HepG2 (cell line): ENCODE results near the gene MBTD1. TPM values are rescaled to one million over a fixed set of nuclear protein-coding genes. Genes with fewer than 3 reads are reported as not detected.

Experiments
- CEBPG ChIP-seq: IDR thresholded peaks from 2 replicates; pipeline ENCODE4 v1.6.1; 2016
- HDAC6 ChIP-seq: fragments of 200-600 bp; sonication (generic); IDR thresholded peaks from 2 replicates; pipeline ENCODE4 v1.7.0; 2017; ENCODE audit warnings: mild to moderate bottlenecking, antibody characterized with exemption, low read length, low read depth
- HNRNPLL ChIP-seq: fragments of 200-400 bp; formaldehyde crosslinking; IDR thresholded peaks from 2 replicates; pipeline ENCODE4 v1.6.1; 2017; ENCODE audit warnings: mild to moderate bottlenecking, low read depth, low read length; ENCODE audit not compliant: poor library complexity, severe bottlenecking
- JUNB ChIP-seq: sonication (generic); formaldehyde crosslinking; IDR thresholded peaks from 2 replicates; pipeline ENCODE4 v1.8.0; 2022; ENCODE audit warnings: missing genetic modification reagents, mild to moderate bottlenecking, borderline replicate concordance
- MEIS1 ChIP-seq: sonication (generic); formaldehyde crosslinking; IDR thresholded peaks from 2 replicates; pipeline ENCODE4 v1.9.0; 2021; ENCODE audit warnings: mild to moderate bottlenecking, missing genetic modification reagents, moderate library complexity, borderline replicate concordance
- NCOA1 ChIP-seq: sonication (generic); formaldehyde crosslinking; IDR thresholded peaks from 2 replicates; pipeline ENCODE4 v1.9.0; 2021; ENCODE audit warnings: missing genetic modification reagents
- RBM22 ChIP-seq: fragments of 200-400 bp; formaldehyde crosslinking; optimal IDR thresholded peaks from 2 replicates; pipeline ENCODE3; 2017; ENCODE audit warnings: mild to moderate bottlenecking, low read length, moderate library complexity
- ZKSCAN1 ChIP-seq: fragments of 150-350 bp; IDR thresholded peaks from 2 replicates; pipeline ENCODE4 v1.6.1; 2014; ENCODE audit warnings: low read length
- ZNF335 ChIP-seq: sonication (generic); formaldehyde crosslinking; IDR thresholded peaks from 2 replicates; pipeline ENCODE4 v1.4.0; 2020; ENCODE audit warnings: missing genetic modification reagents
- ZNF792 ChIP-seq: IDR thresholded peaks from 2 replicates; pipeline ENCODE4 v1.6.1; 2016
- ZNF816 ChIP-seq: sonication (generic); formaldehyde crosslinking; IDR thresholded peaks from 2 replicates; pipeline ENCODE4 v1.8.0; 2022; ENCODE audit warnings: missing genetic modification reagents, mild to moderate bottlenecking, borderline replicate concordance
- ZSCAN5A ChIP-seq: sonication (generic); formaldehyde crosslinking; IDR thresholded peaks from 2 replicates; pipeline ENCODE4 v1.8.0; 2022; ENCODE audit warnings: mild to moderate bottlenecking, missing genetic modification reagents, borderline replicate concordance
- polyA plus RNA-seq, 8 experiments: library from polyadenylated mRNA; depleted of rRNA in 3 of 8; stranded (reverse) in 7 of 8; unstranded in 1 of 8; fragments of >200 nt; fragmentation: Illumina TruSeq in 4 of 8; extraction: Trizol in 4 of 8; gene quantifications; 2 replicates each; pipeline versions ENCODE4 v1.2.1 to v1.2.3, GENCODE V29; 2011 to 2016; ENCODE audit warnings: low read depth in 4 of 8, missing spikeins in 1 of 8, mixed read lengths in 1 of 8; ENCODE audit not compliant: insufficient read depth in 1 of 8
- total RNA-seq, 5 experiments: library from RNA; depleted of rRNA; stranded (reverse); fragments of >200 nt; fragmentation: Illumina TruSeq; extraction: Trizol; gene quantifications; 2 replicates each; pipeline ENCODE4 v1.2.3, GENCODE V29; 2016; ENCODE audit warnings: low read depth in 1 of 5
- TF ChIP-seq, protein P1 (sequence below): sonication (generic); formaldehyde crosslinking; IDR thresholded peaks from 2 replicates; pipeline ENCODE4 v1.5.1; 2020; ENCODE audit warnings: missing genetic modification reagents, mild to moderate bottlenecking, borderline replicate concordance
- TF ChIP-seq, protein P2 (sequence below): sonication (generic); formaldehyde crosslinking; IDR thresholded peaks from 2 replicates; pipeline ENCODE4 v1.4.0; 2020; ENCODE audit warnings: missing genetic modification reagents
- TF ChIP-seq, protein P3 (sequence below): sonication (generic); formaldehyde crosslinking; IDR thresholded peaks from 2 replicates; pipeline ENCODE4 v1.8.1; 2023; ENCODE audit warnings: mild to moderate bottlenecking, missing genetic modification reagents
- TF ChIP-seq, protein P4 (sequence below): sonication (generic); formaldehyde crosslinking; IDR thresholded peaks from 2 replicates; pipeline ENCODE4 v1.8.0; 2023; ENCODE audit warnings: mild to moderate bottlenecking, missing genetic modification reagents
- TF ChIP-seq, protein P5 (sequence below): IDR thresholded peaks from 2 replicates; pipeline ENCODE4 v1.6.1; 2016; ENCODE audit warnings: low read depth
- TF ChIP-seq, protein P6 (sequence below): sonication (generic); formaldehyde crosslinking; IDR thresholded peaks from 2 replicates; pipeline ENCODE4 v1.4.0; 2020; ENCODE audit warnings: mild to moderate bottlenecking, missing genetic modification reagents, borderline replicate concordance

The MBTD1 gene
- total and polyA plus RNA-seq, 2 of the 13 experiments (the other 11 are each of a cell fraction or from before 2014, with no cell fraction given): 20.9 TPM

DNA sequence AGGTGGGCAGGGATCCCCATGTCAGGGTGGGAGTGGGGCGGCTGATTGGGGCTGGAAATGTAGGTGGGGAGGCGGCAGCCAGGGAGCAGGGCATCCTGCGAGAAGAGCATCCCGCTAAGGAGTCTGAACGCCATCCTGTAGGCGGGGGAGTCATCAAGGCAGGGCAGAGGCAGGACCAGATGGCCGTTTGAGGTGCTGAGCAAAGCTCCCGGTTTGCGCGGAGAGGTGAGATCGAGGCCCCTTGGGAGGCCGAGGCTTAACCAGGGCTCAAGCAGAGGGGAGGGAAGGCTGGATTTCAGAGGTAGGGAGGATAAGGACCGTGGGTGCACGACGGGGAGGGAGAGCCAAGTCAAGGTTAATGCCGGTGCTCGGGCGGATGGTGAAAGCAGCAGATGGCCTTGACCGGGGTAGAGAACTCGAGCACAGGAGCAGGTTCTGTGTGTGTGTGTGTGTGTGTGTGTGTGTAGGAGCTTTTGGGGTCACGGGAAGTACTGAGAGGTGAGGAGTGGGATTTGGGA, 94.1 kb downstream of the MBTD1 start (continued):
- TF ChIP-seq RBM22: peak; percentile 17
- no peak for TF ChIP-seq MEIS1
- no peak for TF ChIP-seq CEBPG (CRISPR knock-in tag)
- TF ChIP-seq, protein P1, sequence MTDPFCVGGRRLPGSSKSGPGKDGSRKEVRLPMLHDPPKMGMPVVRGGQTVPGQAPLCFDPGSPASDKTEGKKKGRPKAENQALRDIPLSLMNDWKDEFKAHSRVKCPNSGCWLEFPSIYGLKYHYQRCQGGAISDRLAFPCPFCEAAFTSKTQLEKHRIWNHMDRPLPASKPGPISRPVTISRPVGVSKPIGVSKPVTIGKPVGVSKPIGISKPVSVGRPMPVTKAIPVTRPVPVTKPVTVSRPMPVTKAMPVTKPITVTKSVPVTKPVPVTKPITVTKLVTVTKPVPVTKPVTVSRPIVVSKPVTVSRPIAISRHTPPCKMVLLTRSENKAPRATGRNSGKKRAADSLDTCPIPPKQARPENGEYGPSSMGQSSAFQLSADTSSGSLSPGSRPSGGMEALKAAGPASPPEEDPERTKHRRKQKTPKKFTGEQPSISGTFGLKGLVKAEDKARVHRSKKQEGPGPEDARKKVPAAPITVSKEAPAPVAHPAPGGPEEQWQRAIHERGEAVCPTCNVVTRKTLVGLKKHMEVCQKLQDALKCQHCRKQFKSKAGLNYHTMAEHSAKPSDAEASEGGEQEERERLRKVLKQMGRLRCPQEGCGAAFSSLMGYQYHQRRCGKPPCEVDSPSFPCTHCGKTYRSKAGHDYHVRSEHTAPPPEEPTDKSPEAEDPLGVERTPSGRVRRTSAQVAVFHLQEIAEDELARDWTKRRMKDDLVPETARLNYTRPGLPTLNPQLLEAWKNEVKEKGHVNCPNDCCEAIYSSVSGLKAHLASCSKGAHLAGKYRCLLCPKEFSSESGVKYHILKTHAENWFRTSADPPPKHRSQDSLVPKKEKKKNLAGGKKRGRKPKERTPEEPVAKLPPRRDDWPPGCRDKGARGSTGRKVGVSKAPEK (CRISPR knock-in tag): 0 out of 2 replicates have a peak, but pooled peaks have one; percentile 58
- TF ChIP-seq, protein P2, sequence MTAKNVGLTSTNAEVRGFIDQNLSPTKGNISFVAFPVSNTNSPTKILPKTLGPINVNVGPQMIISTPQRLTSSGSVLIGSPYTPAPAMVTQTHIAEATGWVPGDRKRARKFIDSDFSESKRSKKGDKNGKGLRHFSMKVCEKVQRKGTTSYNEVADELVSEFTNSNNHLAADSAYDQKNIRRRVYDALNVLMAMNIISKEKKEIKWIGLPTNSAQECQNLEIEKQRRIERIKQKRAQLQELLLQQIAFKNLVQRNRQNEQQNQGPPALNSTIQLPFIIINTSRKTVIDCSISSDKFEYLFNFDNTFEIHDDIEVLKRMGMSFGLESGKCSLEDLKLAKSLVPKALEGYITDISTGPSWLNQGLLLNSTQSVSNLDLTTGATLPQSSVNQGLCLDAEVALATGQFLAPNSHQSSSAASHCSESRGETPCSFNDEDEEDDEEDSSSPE: no peak
- no peak for TF ChIP-seq NCOA1 (CRISPR knock-in tag)
- TF ChIP-seq, protein P3, sequence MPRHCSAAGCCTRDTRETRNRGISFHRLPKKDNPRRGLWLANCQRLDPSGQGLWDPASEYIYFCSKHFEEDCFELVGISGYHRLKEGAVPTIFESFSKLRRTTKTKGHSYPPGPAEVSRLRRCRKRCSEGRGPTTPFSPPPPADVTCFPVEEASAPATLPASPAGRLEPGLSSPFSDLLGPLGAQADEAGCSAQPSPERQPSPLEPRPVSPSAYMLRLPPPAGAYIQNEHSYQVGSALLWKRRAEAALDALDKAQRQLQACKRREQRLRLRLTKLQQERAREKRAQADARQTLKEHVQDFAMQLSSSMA (CRISPR knock-in tag): 0 out of 2 replicates have a peak, but pooled peaks have one; percentile 45
- no peak for TF ChIP-seq HDAC6
- TF ChIP-seq ZSCAN5A (CRISPR knock-in tag): no peak
- TF ChIP-seq, protein P4, sequence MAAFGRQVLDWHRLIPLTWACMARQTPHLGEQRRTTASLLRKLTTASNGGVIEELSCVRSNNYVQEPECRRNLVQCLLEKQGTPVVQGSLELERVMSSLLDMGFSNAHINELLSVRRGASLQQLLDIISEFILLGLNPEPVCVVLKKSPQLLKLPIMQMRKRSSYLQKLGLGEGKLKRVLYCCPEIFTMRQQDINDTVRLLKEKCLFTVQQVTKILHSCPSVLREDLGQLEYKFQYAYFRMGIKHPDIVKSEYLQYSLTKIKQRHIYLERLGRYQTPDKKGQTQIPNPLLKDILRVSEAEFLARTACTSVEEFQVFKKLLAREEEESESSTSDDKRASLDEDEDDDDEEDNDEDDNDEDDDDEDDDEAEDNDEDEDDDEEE: peak; percentile 81
- TF ChIP-seq JUNB: no peak
- no peak; the same call in 1 of the 2 replicates for TF ChIP-seq ZNF792 (CRISPR knock-in tag)
- TF ChIP-seq, protein P5, sequence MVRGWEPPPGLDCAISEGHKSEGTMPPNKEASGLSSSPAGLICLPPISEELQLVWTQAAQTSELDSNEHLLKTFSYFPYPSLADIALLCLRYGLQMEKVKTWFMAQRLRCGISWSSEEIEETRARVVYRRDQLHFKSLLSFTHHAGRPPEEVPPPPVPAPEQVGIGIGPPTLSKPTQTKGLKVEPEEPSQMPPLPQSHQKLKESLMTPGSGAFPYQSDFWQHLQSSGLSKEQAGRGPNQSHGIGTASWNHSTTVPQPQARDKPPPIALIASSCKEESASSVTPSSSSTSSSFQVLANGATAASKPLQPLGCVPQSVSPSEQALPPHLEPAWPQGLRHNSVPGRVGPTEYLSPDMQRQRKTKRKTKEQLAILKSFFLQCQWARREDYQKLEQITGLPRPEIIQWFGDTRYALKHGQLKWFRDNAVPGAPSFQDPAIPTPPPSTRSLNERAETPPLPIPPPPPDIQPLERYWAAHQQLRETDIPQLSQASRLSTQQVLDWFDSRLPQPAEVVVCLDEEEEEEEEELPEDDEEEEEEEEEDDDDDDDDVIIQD (CRISPR knock-in tag): no peak
- TF ChIP-seq, protein P6, sequence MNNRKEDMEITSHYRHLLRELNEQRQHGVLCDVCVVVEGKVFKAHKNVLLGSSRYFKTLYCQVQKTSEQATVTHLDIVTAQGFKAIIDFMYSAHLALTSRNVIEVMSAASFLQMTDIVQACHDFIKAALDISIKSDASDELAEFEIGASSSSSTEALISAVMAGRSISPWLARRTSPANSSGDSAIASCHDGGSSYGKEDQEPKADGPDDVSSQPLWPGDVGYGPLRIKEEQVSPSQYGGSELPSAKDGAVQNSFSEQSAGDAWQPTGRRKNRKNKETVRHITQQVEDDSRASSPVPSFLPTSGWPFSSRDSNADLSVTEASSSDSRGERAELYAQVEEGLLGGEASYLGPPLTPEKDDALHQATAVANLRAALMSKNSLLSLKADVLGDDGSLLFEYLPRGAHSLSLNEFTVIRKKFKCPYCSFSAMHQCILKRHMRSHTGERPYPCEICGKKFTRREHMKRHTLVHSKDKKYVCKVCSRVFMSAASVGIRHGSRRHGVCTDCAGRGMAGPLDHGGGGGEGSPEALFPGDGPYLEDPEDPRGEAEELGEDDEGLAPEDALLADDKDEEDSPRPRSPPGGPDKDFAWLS: no peak
- no peak for TF ChIP-seq ZKSCAN1
- no peak for TF ChIP-seq HNRNPLL
- no peak for TF ChIP-seq ZNF335 (CRISPR knock-in tag)
- TF ChIP-seq ZNF816: no peak
